Endodermal cell (in vitro differentiated cells): ENCODE measurements around the gene C17orf100. TPM values are rescaled to one million over a fixed set of nuclear protein-coding genes. Genes with fewer than 3 reads are reported as not detected.

ENCODE experiments used
- DNase-seq: peaks from one replicate; pipeline ENCODE4 v3.0.0-alpha.2; 2017
- H3K27ac ChIP-seq: 2 replicates; pipeline ENCODE4 v1.5.1; 2013; ENCODE audit warnings: mild to moderate bottlenecking, low read depth, low read length, moderate library complexity
- H3K27me3 ChIP-seq: 2 replicates; pipeline ENCODE4 v1.6.1; 2013; ENCODE audit warnings: mild to moderate bottlenecking, low read length, moderate library complexity; ENCODE audit not compliant: insufficient read depth, control insufficient read depth, poor library complexity, severe bottlenecking
- H3K36me3 ChIP-seq: 2 replicates; pipeline ENCODE4 v1.7.0; 2013; ENCODE audit warnings: mild to moderate bottlenecking, low read length, moderate library complexity; ENCODE audit not compliant: control insufficient read depth, insufficient read depth
- H3K4me1 ChIP-seq: one replicate; pipeline ENCODE4 v1.7.0; 2013; ENCODE audit warnings: low read length; ENCODE audit not compliant: control insufficient read depth, insufficient read depth
- H3K4me3 ChIP-seq: 2 replicates; pipeline ENCODE4 v1.5.1; 2013; ENCODE audit warnings: mild to moderate bottlenecking, low read length, moderate library complexity
- H3K9ac ChIP-seq: 2 replicates; pipeline ENCODE4 v1.6.1; 2013; ENCODE audit warnings: mild to moderate bottlenecking, low read length, moderate library complexity; ENCODE audit not compliant: poor library complexity, severe bottlenecking; ENCODE audit errors: extremely low read depth
- H3K9me3 ChIP-seq: 2 replicates; pipeline ENCODE4 v1.6.1; 2013; ENCODE audit warnings: mild to moderate bottlenecking, low read length, moderate library complexity; ENCODE audit not compliant: control insufficient read depth
- H3K27ac Mint-ChIP-seq: 2 replicates; pipeline ENCODE4 v1.8.0; 2020; ENCODE audit warnings: mixed read lengths
- H3K27me3 Mint-ChIP-seq: 2 replicates; pipeline ENCODE4 v1.8.0; 2021; ENCODE audit warnings: mild to moderate bottlenecking, mixed read lengths; ENCODE audit not compliant: insufficient read depth
- H3K36me3 Mint-ChIP-seq: 2 replicates; pipeline ENCODE4 v1.8.0; 2020; ENCODE audit warnings: low read depth, mixed read lengths
- H3K4me1 Mint-ChIP-seq: 2 replicates; pipeline ENCODE4 v1.8.0; 2020; ENCODE audit warnings: mixed read lengths
- H3K4me3 Mint-ChIP-seq: 2 replicates; pipeline ENCODE4 v1.8.0; 2020; ENCODE audit warnings: mild to moderate bottlenecking, moderate library complexity, mixed read lengths
- H3K9me3 Mint-ChIP-seq: 2 replicates; pipeline ENCODE4 v1.8.0; 2020; ENCODE audit warnings: mild to moderate bottlenecking, mixed read lengths
- WGBS, 2 experiments: methylation state at CpG; one replicate each; pipeline versions ENCODE4 v1.1.5 to v1.1.7; 2013; ENCODE audit warnings: missing lambda C conversion rate in 2 of 2, mixed read lengths in 1 of 2; ENCODE audit not compliant: insufficient coverage in 1 of 2, insufficient read length in 1 of 2; 5-methylcytosine and 5-hydroxymethylcytosine counted together
- total RNA-seq, 2 donors: library from RNA; stranded (reverse); fragmentation: NEBNext Ultra II Directional in 1 of 2; extraction: Animal tissue kit (Norgen Biotek cat#: 25700) in 1 of 2; gene quantifications; 2 replicates in 1 of 2; 3 replicates in 1 of 2; pipeline ENCODE4 v1.2.1, GENCODE V29; 2021
- TF ChIP-seq, protein P1 (sequence below): fragments of 200-600 bp; sonication (generic); conservative IDR thresholded peaks from 2 replicates; pipeline ENCODE4 v1.5.0; 2021; ENCODE audit warnings: antibody characterized with exemption, mild to moderate bottlenecking

C17orf100 gene
- total RNA-seq, 2 donors from 2014 or later: 2.7 to 3.0 TPM

DNA sequence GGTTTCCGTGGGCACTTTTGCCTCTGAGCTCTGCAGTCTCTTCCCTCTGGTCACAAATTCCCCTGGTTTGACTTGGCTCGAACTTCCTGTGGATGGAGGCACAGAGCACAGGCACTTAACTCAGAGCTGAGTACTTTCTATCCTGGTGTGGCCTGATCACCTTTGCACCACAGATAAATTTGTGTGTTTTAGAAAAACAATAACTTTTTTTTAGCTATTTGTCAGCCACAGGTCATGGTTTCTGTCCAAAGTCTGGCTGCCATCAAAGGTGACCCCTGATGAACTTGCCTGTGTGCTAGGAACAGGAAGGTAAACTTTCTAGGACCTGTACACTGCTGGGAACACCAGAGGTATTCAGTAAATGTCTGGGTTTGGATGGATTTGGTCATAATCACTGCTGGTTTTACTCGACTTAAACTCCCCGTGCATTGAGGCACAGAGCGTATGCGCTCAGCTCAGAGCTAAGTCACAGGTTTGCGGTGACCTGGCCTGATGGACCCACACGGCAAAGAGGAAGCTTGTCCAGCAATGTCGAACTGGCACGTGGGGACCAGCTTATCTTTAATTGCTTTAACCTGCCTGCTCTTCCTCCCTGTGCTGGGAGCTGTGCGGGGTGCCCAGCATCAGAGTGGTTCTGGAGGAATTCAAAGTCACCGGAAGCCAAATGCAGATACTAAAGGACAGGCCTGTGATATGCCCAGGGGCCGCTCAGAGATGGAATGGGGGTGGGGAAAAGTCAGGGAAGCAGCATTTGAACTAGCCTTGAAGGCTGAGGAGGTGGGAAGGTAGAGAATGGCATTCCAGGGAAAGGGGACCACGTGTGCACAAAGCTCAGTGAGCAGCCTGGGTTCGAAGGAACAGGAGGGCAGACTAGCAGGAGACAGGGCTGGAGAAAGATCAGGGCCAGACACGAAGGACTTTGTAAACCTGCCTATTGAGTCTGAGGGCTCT, 48.7 kb downstream of the C17orf100 start:
- no peaks in the 10 kb centered on the region for H3K9me3 ChIP-seq
- H3K4me3 Mint-ChIP-seq: no peak overlapping the region
- H3K4me1 Mint-ChIP-seq: peaks cover 3% of the 10 kb centered on the region
- peaks cover 16% of the 10 kb centered on the region for H3K27me3 Mint-ChIP-seq
- H3K9ac ChIP-seq: no peak overlapping the region
- no peaks in the 10 kb centered on the region for H3K36me3 ChIP-seq
- H3K27me3 ChIP-seq: no peaks in the 10 kb centered on the region
- WGBS, 2 experiments: 90% methylated on average over 15 to 16 of the region's 16 CpGs
- no peak overlapping the region for H3K27ac Mint-ChIP-seq
- H3K27ac ChIP-seq: no peak overlapping the region
- no peaks in the 10 kb centered on the region for H3K36me3 Mint-ChIP-seq
- DNase-seq: peak; percentile 48
- TF ChIP-seq, protein P1, sequence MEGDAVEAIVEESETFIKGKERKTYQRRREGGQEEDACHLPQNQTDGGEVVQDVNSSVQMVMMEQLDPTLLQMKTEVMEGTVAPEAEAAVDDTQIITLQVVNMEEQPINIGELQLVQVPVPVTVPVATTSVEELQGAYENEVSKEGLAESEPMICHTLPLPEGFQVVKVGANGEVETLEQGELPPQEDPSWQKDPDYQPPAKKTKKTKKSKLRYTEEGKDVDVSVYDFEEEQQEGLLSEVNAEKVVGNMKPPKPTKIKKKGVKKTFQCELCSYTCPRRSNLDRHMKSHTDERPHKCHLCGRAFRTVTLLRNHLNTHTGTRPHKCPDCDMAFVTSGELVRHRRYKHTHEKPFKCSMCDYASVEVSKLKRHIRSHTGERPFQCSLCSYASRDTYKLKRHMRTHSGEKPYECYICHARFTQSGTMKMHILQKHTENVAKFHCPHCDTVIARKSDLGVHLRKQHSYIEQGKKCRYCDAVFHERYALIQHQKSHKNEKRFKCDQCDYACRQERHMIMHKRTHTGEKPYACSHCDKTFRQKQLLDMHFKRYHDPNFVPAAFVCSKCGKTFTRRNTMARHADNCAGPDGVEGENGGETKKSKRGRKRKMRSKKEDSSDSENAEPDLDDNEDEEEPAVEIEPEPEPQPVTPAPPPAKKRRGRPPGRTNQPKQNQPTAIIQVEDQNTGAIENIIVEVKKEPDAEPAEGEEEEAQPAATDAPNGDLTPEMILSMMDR: no peak
- H3K4me3 ChIP-seq: no peak overlapping the region
- no peaks in the 10 kb centered on the region for H3K4me1 ChIP-seq
- H3K9me3 Mint-ChIP-seq: no peaks in the 10 kb centered on the region

GRCh38 chr17:6700948-6701307, 49.4 kb downstream of the C17orf100 start:
- H3K36me3 ChIP-seq: no peaks in the 10 kb centered on the region
- H3K4me1 ChIP-seq: no peaks in the 10 kb centered on the region
- Mint-ChIP-seq H3K27ac (no peak overlapping the region), H3K27me3 (peaks cover 14% of the 10 kb centered on the region), H3K9me3 (no peaks in the 10 kb centered on the region), H3K36me3 (no peaks in the 10 kb centered on the region), H3K4me3 (no peak overlapping the region), H3K4me1 (peaks cover 4% of the 10 kb centered on the region)
- no peak overlapping the region for H3K9ac ChIP-seq
- 93 to 94% methylated on average over 8 of the region's 8 CpGs for WGBS, 2 experiments
- H3K4me3 ChIP-seq: no peak overlapping the region
- no peak overlapping the region for H3K27ac ChIP-seq
- peak; percentile 44 for DNase-seq
- H3K27me3 ChIP-seq: no peaks in the 10 kb centered on the region
- H3K9me3 ChIP-seq: no peaks in the 10 kb centered on the region
- TF ChIP-seq, protein P1: no peak

DNA sequence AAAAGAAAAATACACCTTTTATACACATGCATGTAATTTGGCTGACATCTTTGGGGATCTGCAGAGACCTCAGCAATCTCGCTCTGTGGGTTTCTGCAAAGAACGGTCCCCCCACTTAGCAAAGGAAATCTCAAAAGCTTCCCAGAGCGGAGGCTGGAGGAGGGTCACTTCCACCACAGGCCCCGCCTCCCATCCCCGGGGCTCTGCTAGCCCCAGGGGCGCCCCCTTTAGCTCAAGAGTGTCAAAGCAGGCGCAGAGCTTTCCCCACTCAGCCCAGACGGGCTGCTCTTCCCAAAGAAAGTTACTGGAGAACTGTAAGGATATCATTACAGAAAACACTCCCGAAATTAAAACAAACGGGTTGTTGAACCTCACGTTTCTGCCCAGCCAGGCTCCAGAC, 50.2 kb downstream of the C17orf100 start:
- TF ChIP-seq, protein P1: peak; percentile 86
- Histone ChIP-seq H3K27ac (no peak overlapping the region), H3K9me3 (no peaks in the 10 kb centered on the region), H3K27me3 (no peaks in the 10 kb centered on the region), H3K9ac (no peak overlapping the region), H3K4me3 (no peak overlapping the region), H3K4me1 (no peaks in the 10 kb centered on the region), H3K36me3 (no peaks in the 10 kb centered on the region)
- H3K27ac Mint-ChIP-seq: no peak overlapping the region
- WGBS, 2 experiments: 38 to 53% methylated on average over 7 to 11 of the region's 11 CpGs
- H3K36me3 Mint-ChIP-seq: no peaks in the 10 kb centered on the region
- H3K27me3 Mint-ChIP-seq: peaks cover 16% of the 10 kb centered on the region
- peaks cover 8% of the 10 kb centered on the region for H3K4me1 Mint-ChIP-seq
- no peak overlapping the region for H3K4me3 Mint-ChIP-seq
- H3K9me3 Mint-ChIP-seq: no peaks in the 10 kb centered on the region
- peak; percentile 95 for DNase-seq
